ENCODE measurements around the gene TARBP2. TPM values are rescaled to one million over a fixed set of nuclear protein-coding genes. Genes with fewer than 3 reads are reported as not detected.

Gene TARBP2
- total RNA-seq, 1 experiment from 2014 or later = 82.0 TPM

- ATAC-seq (no peak), DNase-seq (no peak)
- Histone ChIP-seq H3K4me2 (ENCODE audit: low read length) (no peak overlapping the region), H3K4me1 (ENCODE audit: insufficient read depth, low read length) (peaks cover 37% of the 10 kb centered on the region), H3K9ac (ENCODE audit: low read length) (no peak overlapping the region), H3K27me3 (ENCODE audit: low read length) (no peaks in the 10 kb centered on the region), H2AFZ (ENCODE audit: low read length) (no peak overlapping the region), H3K36me3 (ENCODE audit: low read depth, low read length) (peaks cover 21% of the 10 kb centered on the region; the same call in 1 of the 2 replicates), H3K79me2 (ENCODE audit: low read length) (peaks cover 27% of the 10 kb centered on the region), H3K4me3 (ENCODE audit: low read length) (no peak overlapping the region), H3K9me3 (ENCODE audit: low read length) (no peaks in the 10 kb centered on the region), H3F3A (ENCODE audit: low read length, unreplicated experiment) (no peaks in the 10 kb centered on the region), H3K9me2 (replicated peaks; ENCODE audit: low read length) (no peaks in the 10 kb centered on the region), H4K20me1 (ENCODE audit: low read length) (no peaks in the 10 kb centered on the region), H3K27ac (ENCODE audit: low read length) (no peak overlapping the region)
- no TSS peak for BruUV-seq (replicated peaks)
- CTCF ChIA-PET = interaction anchor here (0.6 kb wide), 1 partner anchor 96 kb away, joined by 3 read pairs; no protein-coding TSS in a partner anchor
- POLR2A ChIA-PET (ENCODE audit: unreplicated experiment) = interaction anchor here (0.6 kb wide), 1 partner anchor 26 kb away, joined by 4 read pairs; no protein-coding TSS in a partner anchor
- intact Hi-C loops (cut with micrococcal nuclease) = no loop called here
- TF ChIP-seq CTCF (conservative IDR thresholded peaks at IDR 0.05; ENCODE audit: low read depth, low read length) (no peak), EZH2 (IDR thresholded peaks at IDR 0.05; ENCODE audit: low read length, unreplicated experiment) (no peak), EZH2phosphoT487 (IDR thresholded peaks at IDR 0.05; ENCODE audit: borderline replicate concordance, low read length) (no peak)
Observed at GRCh38 chr12:53504004-53504920, 3.2 kb downstream of the TARBP2 start.

- Histone ChIP-seq H3K27me3 (ENCODE audit: low read length) (no peaks in the 10 kb centered on the region), H4K20me1 (ENCODE audit: low read length) (no peaks in the 10 kb centered on the region), H3K4me2 (ENCODE audit: low read length) (no peak overlapping the region), H3K9ac (ENCODE audit: low read length) (0 out of 2 replicates have a peak overlapping the region, but pooled peaks have one; percentile 20), H3K4me3 (ENCODE audit: low read length) (no peak overlapping the region), H3K4me1 (ENCODE audit: insufficient read depth, low read length) (peaks cover 32% of the 10 kb centered on the region), H3K27ac (ENCODE audit: low read length) (peak overlapping the region; percentile 42), H3K9me3 (ENCODE audit: low read length) (no peaks in the 10 kb centered on the region), H3K36me3 (ENCODE audit: low read depth, low read length) (peaks cover 21% of the 10 kb centered on the region; the same call in 1 of the 2 replicates), H3K9me2 (replicated peaks; ENCODE audit: low read length) (no peaks in the 10 kb centered on the region), H2AFZ (ENCODE audit: low read length) (no peak overlapping the region), H3F3A (ENCODE audit: low read length, unreplicated experiment) (no peaks in the 10 kb centered on the region), H3K79me2 (ENCODE audit: low read length) (peaks cover 27% of the 10 kb centered on the region)
- POLR2A ChIA-PET (ENCODE audit: unreplicated experiment) = no interaction called here
- CTCF ChIA-PET = interaction anchor here (0.6 to 0.7 kb wide), 2 partner anchors 23 to 95 kb away, joined by 3 to 9 read pairs; no protein-coding TSS in a partner anchor
- intact Hi-C loops (cut with micrococcal nuclease) = no loop called here
- no TSS peak for BruUV-seq (replicated peaks)
- DNase-seq (peak; percentile 59), ATAC-seq (peak; percentile 2; the same call in 1 of the 2 replicates)
- TF ChIP-seq CTCF (conservative IDR thresholded peaks at IDR 0.05; ENCODE audit: low read depth, low read length) (no peak), EZH2phosphoT487 (IDR thresholded peaks at IDR 0.05; ENCODE audit: borderline replicate concordance, low read length) (no peak), EZH2 (IDR thresholded peaks at IDR 0.05; ENCODE audit: low read length, unreplicated experiment) (no peak)
Observed at GRCh38 chr12:53505086-53505485, 4.0 kb downstream of the TARBP2 start.

Measured in PC-3 (cell line).